ENCODE results near the gene TOLLIP.
A peak's percentile ranks its signal among the peaks of the same experiment; 100 is the strongest.
"Not testable (repeated sequence)": the region's sequence is repeated elsewhere in the genome, so short reads cannot be mapped to it uniquely, and the experiment has no call there.

Gene TOLLIP

DNA sequence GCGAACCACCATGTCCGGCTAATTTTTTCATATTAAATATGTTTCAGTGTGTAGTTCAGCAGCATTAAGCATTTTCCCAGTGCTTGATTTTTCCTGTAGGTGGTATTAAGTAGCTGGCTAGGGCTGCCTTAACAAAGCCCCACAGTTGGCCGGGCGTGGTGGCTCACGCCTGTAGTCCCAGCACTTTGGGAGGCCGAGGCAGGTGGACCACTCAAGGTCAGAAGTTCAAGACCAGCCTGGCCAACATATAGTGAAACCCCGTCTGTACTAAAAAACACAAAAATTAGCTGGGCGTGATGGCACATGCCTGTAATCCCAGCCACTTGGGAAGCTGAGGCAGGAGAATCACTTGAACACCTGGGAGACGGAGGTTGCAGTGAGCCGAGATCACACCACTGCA, 33.5 kb upstream of the TOLLIP start:
- TF ChIP-seq, protein P1, sequence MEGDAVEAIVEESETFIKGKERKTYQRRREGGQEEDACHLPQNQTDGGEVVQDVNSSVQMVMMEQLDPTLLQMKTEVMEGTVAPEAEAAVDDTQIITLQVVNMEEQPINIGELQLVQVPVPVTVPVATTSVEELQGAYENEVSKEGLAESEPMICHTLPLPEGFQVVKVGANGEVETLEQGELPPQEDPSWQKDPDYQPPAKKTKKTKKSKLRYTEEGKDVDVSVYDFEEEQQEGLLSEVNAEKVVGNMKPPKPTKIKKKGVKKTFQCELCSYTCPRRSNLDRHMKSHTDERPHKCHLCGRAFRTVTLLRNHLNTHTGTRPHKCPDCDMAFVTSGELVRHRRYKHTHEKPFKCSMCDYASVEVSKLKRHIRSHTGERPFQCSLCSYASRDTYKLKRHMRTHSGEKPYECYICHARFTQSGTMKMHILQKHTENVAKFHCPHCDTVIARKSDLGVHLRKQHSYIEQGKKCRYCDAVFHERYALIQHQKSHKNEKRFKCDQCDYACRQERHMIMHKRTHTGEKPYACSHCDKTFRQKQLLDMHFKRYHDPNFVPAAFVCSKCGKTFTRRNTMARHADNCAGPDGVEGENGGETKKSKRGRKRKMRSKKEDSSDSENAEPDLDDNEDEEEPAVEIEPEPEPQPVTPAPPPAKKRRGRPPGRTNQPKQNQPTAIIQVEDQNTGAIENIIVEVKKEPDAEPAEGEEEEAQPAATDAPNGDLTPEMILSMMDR (IDR thresholded peaks at IDR 0.05; ENCODE audit: low read depth, low read length, missing control alignments), result no peak
- H3K4me3 ChIP-seq (replicated peaks; ENCODE audit: low read depth, low read length), result no peak overlapping the region
- DNase-seq (ENCODE audit: extremely low read depth, low read depth), result no peak

DNA sequence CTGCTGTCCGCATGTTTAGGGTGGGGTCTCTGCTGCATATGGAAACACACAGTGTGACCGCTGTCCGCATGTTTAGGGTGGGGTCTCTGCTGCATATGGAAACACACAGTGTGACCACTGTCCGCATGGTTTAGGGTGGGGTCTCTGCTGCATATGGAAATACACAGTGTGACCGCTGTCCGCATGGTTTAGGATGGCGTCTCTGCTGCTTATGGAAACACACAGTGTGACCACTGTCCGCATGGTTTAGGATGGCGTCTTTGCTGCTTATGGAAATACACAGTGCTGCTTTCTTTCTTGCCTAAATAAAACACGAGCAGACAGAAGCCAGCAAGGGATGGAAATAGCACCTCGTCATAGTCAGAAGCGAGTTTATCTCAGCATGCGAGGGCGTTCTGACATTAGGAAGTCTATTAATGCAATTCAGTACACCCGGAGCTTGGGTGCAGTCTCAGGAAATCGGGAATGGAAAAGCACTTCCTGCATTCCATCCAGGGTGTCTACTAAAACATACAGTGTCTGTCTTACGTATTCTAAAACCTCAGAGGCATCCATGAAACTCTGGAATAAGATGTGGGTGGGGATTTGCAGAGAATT, 32.6 kb upstream of the TOLLIP start:
- no peak overlapping the region for H3K4me3 ChIP-seq (replicated peaks; ENCODE audit: low read depth, low read length)
- peak; percentile 11 for DNase-seq (ENCODE audit: extremely low read depth, low read depth)
- TF ChIP-seq, protein P1 (IDR thresholded peaks at IDR 0.05; ENCODE audit: low read depth, low read length, missing control alignments), result no peak

DNA sequence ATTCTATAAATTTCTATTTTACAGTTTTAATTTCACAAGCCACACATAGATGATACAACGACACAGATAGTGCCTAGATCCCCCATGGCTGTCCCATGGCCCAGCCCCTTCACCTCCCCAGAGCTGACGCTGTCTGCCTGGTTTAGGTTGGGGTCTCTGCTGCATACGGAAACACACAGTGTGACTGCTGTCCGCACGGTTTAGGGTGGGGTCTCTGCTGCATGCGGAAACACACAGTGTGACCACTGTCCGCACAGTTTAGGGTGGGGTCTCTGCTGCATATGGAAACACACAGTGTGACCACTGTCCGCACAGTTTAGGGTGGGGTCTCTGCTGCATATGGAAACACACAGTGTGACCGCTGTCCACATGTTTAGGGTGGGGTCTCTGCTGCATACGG, 31.8 kb upstream of the TOLLIP start:
- DNase-seq (ENCODE audit: extremely low read depth, low read depth); H3K4me3 ChIP-seq (replicated peaks; ENCODE audit: low read depth, low read length): not testable (repeated sequence)

DNA sequence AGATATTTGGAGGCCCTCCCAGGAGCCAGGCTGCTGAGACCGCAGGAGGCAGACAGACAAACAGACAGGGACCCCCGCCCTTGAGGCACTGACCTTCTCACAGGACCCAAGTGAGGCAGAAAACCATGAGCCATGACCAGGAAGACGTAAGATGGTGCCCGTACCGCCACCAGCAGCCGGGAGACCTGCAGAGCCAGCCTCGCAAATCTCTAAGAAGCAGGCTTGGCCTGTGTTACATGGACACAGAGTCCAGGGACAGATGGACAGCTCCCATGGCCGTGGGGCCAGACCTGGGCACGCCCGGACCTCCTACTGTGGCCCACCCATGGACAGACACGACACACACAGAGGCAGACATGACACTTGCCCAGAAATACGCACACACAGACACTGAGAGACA, 30.7 kb upstream of the TOLLIP start:
- TF ChIP-seq, protein P1 (IDR thresholded peaks at IDR 0.05; ENCODE audit: low read depth, low read length, missing control alignments), result no peak
- DNase-seq (ENCODE audit: extremely low read depth, low read depth), result no peak
- H3K4me3 ChIP-seq (replicated peaks; ENCODE audit: low read depth, low read length), result no peak overlapping the region

DNA sequence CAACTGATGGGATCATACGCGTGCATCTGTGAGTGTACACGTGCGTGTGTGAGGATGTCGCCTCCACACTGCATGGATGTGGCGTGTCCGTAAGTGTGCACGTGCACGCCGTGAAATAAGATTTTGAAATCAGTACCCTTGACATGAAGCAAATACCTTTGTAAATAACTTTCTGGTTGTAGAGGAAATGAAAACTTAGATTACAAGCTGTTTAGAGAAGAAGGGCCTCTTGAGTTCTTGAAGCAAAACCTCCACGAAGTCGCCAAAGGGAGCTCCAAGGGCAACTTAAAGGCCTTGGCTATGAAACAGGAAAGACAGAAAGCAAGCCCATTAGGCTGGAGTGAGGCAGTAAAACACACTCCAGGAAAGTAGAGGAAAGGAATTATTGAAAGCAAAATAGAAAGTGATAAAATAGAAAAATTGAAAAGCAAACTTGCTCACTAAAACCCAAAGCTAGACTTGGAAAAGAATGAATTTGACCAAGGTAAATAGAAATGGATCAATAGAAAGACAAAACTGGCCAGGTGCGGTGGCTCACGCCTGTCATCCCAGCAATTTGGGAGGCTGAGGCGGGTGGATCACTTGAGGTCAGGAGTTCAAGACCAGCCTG, 29.7 kb upstream of the TOLLIP start:
- TF ChIP-seq, protein P1 (IDR thresholded peaks at IDR 0.05; ENCODE audit: low read depth, low read length, missing control alignments), result no peak
- DNase-seq (ENCODE audit: extremely low read depth, low read depth), result no peak
- no peak overlapping the region for H3K4me3 ChIP-seq (replicated peaks; ENCODE audit: low read depth, low read length)

DNA sequence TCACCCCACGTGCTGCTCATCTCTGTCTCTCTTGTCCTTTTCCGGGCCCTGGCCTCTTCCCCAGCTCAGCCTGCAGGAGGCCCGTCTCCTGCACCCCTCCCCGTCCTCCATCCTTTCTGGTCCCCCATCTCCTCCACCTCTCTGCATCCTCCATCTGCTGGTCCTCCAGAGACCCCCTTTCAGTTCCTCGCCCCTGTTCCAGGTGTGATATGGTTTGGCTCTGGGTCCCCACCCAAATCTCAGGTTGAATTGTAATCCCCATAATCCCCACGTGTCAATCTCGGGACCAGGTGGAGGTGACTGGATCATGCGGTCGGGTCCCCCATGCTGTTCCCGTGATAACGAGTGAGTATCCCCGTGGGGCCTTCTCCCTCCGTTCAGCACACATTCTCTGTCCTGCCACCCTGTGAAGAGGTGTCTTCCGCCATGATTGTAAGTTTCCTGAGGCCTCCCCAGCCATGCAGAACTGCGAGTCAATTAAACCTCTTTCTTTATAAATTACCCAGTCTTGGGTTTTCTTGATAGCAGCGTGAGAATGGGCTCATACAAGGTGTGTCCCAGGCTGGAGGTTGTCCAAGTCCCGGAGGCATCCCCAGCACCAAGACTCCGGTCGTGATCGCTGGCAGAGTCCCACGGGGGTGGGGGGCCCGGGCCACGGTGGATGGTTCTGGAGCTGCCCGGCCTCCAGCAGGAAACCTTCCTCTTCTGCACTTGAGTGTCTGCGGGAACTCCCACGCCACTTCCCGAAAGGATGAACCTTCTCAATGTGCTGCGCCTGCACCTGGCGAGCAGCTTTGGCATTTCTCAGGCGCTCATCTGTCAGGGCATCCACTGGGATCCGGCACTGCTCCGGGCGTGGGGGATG, 29.0 kb upstream of the TOLLIP start:
- no peak for DNase-seq (ENCODE audit: extremely low read depth, low read depth)

DNA sequence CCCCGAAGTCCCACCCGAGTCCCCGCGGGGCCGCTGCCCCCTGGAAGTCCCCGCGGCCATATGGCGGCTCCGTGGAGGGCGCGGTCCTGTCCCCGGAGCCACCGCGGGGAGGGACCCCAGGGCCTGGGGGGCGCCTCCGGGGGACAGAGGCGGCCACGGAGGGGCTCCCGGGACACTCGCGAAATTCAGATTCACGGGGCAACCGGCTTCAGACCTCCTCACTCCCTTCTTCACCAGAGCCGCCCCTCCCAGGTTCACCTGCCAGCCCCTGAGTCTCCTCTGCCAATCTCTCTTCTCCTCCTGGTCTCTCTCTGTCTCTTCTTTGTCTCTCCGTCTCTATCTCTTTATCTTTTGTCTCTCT, 28.2 kb upstream of the TOLLIP start:
- no peak overlapping the region for H3K4me3 ChIP-seq (replicated peaks; ENCODE audit: low read depth, low read length)
- no peak for DNase-seq (ENCODE audit: extremely low read depth, low read depth)

More for the DNA sequence above, 29.0 kb upstream of the TOLLIP start:
- TF ChIP-seq, protein P1 (IDR thresholded peaks at IDR 0.05; ENCODE audit: low read depth, low read length, missing control alignments), result no peak
- H3K4me3 ChIP-seq (replicated peaks; ENCODE audit: low read depth, low read length), result no peak overlapping the region

More for the DNA sequence above, 28.2 kb upstream of the TOLLIP start:
- TF ChIP-seq, protein P1 (IDR thresholded peaks at IDR 0.05; ENCODE audit: low read depth, low read length, missing control alignments), result no peak

Data from HFF-Myc (cell line).